ENCODE data around the gene PHOX2B.
"Not testable (repeated sequence)": the region's sequence is repeated elsewhere in the genome, so short reads cannot be mapped to it uniquely, and the experiment has no call there.

The PHOX2B gene

DNA sequence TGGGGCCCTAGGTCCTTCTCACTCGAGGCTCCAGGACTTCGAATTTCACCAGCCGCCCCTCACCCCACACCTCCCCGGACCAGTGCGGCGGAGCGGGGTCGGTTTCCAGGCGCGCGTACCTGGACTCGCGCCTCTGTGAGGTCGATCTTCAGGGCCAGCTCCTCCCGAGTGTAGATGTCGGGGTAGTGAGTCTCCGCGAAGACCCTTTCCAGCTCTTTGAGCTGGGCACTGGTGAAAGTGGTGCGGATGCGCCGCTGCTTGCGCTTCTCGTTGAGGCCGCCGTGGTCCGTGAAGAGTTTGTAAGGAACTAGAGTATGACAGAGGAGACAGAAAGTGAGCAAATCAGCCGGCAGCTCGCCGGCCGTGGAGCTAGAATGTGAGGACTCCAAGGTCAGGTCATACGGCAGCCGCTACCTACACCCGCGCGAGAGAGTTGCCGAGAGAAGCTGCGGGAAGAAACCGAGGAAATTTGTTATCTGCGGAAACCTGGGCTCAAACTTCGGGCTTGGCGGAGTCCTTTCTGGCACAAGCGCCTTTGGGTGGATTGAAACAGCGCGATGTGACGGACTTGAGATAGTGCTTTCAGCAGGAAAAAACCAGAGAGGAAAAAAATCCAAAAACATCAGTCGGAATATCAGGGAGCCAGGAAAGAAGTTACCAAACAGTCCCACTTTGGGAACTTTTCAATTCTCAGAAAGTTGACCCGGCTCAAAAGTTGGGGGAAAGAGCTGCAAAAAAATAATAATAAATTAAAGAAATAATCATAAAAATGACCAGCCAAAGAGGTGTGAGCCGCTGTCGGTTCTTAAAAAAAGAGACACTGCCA lies 1.1 kb downstream of the PHOX2B start:
- no peak for DNase-seq

- DNase-seq = no peak
Observed at GRCh38 chr4:41746440-41747229, 1.9 kb downstream of the PHOX2B start.

GRCh38 chr4:41746025-41746439 lies 2.5 kb downstream of the PHOX2B start:
- no peak for DNase-seq

DNA sequence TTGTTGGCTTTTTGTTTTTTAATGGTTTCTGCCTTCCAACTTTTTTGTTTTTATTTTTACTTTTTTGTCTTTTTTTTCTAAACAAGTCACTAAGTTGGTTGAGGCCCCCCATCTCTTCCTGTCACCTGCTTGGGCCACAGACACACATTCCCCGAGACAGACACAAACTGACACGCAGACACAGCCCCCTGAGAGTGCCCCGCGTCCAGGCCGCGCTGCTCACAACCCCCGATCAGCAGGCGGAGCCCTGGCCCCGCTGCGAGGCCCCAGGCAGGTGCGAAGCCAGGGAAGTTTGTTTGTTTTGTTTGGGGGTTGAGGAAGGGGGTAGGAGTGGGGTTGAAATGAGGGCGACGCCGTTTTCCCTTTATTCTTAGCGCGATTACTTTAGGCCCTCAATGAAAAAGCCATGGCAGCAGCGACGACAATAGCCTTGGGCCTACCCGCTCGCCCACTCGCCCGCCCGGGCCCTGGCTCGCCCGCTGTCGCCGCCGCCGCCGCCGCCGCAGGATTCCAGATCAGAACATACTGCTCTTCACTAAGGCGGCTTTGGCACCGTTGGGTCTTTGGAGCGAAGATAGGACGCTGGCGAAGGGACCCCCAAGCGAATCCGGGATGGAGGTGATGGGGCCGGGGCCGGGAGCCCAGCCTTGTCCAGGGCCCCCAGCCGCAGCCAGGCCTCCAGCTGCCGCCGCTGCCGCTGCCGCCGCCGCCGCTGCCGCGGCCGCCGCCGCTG lies 3.1 kb downstream of the PHOX2B start:
- DNase-seq = no peak

DNA sequence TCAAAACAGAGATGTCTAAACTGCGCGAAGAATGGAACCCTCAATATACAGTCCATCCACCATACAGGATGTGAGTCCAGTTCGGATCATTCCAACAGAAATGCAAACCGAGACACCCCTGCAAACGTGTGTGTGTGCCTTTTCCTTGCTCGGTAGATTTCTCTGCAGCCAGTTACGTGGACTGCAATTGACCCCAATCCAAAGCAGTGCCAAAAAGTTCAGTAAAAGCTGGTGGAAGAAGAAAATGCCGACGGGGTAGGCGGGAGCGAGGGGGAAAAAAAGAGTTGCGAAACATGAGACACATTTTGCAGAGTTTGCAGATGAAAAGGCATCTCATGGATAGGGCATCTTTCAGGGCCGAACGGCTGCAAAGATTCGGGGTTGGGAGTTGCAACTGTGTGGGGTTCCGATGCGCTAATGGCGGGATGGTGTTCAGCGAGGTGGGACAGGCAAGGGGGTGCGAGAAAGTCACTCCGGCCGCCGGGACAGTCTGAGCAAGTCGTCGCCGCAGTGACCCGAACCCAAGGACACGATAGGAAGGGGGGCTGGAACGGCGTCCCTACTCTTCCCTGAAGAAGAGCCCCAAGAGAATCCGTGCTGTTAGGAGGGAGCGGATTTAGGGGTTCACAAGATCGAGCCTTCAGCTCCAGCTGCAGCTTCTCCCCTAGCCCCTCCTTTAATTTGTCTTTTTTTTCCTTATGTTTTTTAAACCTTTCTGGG lies 3.8 kb downstream of the PHOX2B start:
- DNase-seq = no peak

GRCh38 chr4:41741354-41741753 lies 7.2 kb downstream of the PHOX2B start:
- no peak for DNase-seq

DNA sequence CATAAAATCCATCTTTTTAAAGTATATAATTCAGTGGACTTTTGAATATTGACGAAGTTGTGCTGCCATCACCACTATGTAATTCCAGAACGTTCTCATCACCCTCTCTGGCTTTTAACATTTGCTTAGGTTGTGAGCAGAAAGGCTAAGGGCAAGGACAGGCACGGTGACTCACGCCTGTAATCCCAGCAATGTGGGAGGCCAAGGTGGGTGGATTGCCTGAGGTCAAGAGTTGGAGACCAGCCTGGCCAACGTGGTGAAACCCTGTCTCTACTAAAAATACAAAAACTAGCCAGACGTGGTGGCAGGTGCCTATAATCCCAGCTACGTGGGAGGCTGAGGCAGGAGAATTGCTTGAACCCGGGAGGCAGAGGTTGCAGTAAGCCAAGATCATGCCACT lies 11.0 kb downstream of the PHOX2B start:
- DNase-seq = not testable (repeated sequence)

DNA sequence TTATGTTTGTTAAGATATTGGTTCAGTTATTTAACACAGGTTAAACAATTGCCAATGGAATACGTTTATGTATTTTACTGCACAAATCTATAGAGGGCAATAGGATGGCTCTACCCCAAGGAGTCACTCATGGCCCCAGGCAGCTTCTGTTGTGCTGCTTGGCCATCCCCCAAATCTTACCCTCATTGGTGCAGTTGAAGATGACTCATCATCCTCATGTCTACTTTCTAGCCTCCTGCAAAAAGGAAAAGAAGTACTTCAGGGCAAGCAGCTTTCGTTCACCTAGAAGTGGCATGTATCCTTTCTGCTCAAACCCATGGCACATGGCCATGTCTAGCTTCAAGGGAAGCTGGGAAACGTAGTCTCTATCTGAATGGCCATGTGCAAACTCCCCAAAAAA lies 14.2 kb downstream of the PHOX2B start:
- no peak for DNase-seq

GRCh38 chr4:41731569-41732126 lies 16.9 kb downstream of the PHOX2B start:
- DNase-seq = no peak

DNA sequence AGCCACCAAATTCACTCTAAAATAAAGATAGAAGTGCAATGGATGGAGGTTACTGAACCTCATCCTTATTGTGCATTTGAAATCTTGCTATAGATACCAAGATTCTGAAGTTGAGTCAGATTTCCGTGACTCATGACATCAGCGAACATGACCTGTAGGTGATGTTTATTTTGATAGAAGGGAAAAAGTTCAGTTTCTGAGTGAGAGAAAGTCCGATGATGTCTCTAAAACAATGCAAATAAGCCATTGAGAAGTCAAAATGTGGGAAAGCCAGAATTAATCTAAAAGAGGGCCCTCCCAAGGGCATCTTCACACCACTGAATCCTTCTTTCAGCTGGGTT lies 20.0 kb downstream of the PHOX2B start:
- no peak for DNase-seq

DNA sequence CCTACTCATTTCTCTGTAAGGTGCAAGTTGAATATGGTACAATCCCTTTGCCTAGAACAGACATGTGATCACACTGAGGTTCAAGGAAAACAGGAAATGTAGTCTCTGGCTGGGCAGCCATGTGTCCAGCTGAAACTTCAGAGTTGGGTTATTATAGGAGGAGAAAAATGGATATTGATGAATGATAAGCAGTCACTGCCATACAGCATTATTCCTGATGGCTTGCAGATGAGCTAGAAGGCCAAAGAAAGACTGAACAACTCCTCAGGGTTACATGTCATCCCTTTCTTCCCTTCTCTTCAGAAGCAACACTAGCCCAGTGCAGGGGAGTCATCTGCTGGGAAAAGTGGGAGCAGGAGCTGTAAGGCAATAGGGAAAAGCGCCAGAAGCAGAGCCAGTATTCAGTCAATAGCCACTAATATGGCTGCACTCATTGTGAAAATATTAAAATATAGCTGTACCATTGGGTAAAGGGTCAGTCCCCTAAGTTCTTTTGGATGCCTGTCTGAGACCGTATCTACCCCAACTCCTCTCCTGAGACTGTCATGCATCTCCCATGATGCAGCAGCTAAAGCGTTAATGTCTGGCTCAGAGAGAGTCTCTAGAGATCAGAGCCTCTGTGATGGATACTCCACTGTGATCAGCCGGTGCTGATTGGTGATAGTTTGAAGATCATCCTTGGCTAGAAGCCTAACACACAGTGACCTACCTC lies 20.5 kb downstream of the PHOX2B start:
- DNase-seq = no peak

DNA sequence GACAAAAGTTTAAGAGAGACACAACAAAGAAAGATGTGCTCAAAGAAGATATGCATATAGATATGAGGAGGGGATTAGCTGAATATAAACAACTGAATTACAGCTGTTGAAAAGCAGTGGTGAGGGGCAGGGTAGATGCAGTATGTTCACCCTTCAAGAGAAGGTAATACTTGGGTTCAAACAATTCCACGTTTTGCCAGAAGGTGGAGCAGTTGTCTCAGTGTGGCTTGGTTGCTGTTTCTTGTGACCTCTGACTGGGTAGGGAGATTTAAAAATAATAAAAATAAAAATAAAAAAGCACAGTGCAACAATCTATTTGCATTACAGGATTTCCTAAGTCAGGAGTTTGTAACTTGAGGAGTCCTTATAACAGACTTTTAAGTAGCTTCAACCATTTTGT lies 23.3 kb downstream of the PHOX2B start:
- no peak for DNase-seq

DNA sequence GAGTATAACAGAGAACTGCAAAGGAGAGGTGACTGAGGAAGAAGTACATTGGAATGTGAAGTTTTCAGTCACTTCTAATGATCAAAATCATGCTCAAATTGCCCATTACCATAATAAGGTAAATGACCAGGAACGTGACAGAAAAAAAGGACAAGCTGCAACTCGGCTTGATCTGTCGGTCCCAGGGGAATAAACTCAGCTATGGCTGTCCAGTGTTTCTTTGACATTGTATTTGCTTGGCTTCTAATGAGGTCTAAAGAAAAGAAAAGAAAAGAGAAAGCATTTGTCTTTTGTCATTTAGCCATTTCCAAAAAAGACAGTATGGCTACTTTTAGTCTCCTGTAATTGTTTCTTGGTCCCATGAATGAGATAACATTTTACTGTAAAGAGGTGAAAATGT lies 25.2 kb downstream of the PHOX2B start:
- DNase-seq = no peak

DNA sequence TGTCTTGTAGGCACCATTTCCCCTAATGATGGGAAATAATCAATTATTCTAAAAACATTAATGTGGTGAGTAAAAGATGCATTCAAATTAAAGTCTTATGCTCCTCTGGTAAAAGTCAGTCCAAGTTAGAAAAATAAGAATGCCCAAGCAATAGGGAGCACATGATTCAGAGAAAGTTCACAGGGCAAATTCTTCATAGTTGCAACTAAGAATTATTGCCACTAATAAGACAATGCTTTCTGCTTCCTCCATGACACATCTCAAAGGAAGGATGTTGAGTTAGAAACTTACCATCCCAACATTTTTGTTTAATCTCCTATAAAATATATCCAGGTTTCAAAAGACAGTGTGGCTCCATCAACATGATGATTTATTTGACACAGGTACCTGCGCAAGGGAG lies 26.3 kb downstream of the PHOX2B start:
- DNase-seq = no peak

- no peak for DNase-seq
Observed at GRCh38 chr4:41719417-41719816, 29.1 kb downstream of the PHOX2B start.

GRCh38 chr4:41718907-41719306 lies 29.6 kb downstream of the PHOX2B start:
- DNase-seq = no peak

GRCh38 chr4:41715155-41715554 lies 33.4 kb downstream of the PHOX2B start:
- DNase-seq = no peak

DNA sequence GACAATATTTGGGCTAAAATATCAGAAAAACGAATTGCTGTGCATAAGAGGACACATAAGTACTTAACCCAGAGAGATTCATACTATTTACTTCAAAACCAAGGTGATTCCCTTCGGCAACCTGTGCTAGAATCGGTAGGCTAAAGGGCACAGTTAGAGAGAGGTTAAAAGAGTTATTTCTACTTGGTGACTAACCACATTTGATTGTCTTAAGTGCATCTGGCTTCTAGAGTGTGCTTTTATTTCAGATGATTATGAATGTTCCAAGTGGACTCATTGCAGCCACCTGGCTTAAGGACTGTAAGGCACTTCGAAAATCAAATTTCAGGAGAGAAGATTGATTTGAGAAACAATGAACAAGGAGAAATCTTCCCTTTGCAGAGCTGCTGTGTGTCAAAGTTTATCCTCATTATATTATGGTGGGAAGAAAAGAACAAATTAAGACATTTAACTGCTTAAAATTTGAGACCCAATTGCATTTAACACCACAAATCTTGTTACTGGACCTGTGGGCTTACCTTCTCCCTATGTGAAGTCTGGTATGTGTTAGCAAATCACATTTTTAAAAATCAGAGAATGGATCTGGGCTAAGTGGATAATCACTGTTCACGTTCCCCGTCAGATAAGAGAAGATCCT lies 34.0 kb downstream of the PHOX2B start:
- no peak for DNase-seq

DNA sequence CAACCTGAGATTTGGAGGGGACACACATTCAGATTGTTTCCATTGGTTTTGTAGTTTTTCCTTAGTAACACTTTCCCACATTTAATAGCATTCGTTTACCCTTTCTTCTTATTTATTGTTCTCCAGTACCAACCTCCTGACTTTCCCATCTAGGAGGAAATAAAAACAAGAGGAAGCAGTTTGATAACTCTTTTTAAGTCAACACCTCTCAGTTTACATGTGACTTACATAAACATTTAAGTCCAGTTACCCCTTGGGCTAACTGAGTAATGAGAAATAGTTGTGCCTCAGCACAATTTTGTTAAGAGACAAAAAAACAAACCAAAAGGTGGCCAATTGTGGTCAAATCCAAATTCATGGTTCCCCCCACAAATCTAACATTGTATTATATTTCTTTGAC lies 34.8 kb downstream of the PHOX2B start:
- DNase-seq = no peak

GRCh38 chr4:41712425-41712824 lies 36.1 kb downstream of the PHOX2B start:
- DNase-seq = no peak

GRCh38 chr4:41711654-41712053 lies 36.9 kb downstream of the PHOX2B start:
- DNase-seq = not testable (repeated sequence)
